ENCODE results near the gene SLC12A7. TPM values are rescaled to one million over a fixed set of nuclear protein-coding genes. Genes with fewer than 3 reads are reported as not detected.

SLC12A7 gene
- total RNA-seq (100 to 1,000 TPM; 168 to 212 TPM), polyA plus RNA-seq (ENCODE audit: insufficient read depth, low read depth, low replicate concordance) (73.2 TPM)
- long read RNA-seq, donor 1, full-length matches to known transcripts, result 2 of 2 reads
- long read RNA-seq, donor 1, partial matches to known transcripts, result 0 of 2 reads
- long read RNA-seq, donor 1, other reads (novel, unspliced or antisense), result 0 of 2 reads
- long read RNA-seq, donor 2, result 0 reads

GRCh38 chr5:1111727-1112289, at the start of gene SLC12A7:
Gene SLC12A7, minus strand, starts transcription at chr5:1112063. Its CDS starts 72 bp downstream, at chr5:1111991.
- intact Hi-C loops (cut with DNase I; ENCODE audit: low total_unique reads), result no loop called here
- Histone ChIP-seq H3K4me1 (peaks cover 36% of the 10 kb centered on the region), H3K27ac (peak within 1 kb of the TSS; percentile 77 to 92)

GRCh38 chr5:1161108-1161832, 49.4 kb upstream of the SLC12A7 start:
- TF ChIP-seq CTCF (IDR thresholded peaks at IDR 0.05), result no peak
- TF ChIP-seq POLR2A (IDR thresholded peaks at IDR 0.05), result no peak
- H3K4me1 ChIP-seq, result peaks cover 30% of the 10 kb centered on the region
- intact Hi-C loops (cut with DNase I; ENCODE audit: low total_unique reads), result loop anchor here (10.0 kb wide), 1 partner anchor 494 kb away; no protein-coding TSS in a partner anchor
- WGBS, 2 donors, result 67 to 68% methylated on average over 17 to 23 of the region's 23 CpGs
- H3K27me3 ChIP-seq, result no peaks in the 10 kb centered on the region
- no peak overlapping the region for H3K27ac ChIP-seq
- no peaks in the 10 kb centered on the region for H3K9me3 ChIP-seq
- DNase-seq, result peak; percentile 57
- H3K4me3 ChIP-seq, result no peak overlapping the region
- no peaks in the 10 kb centered on the region for H3K36me3 ChIP-seq (ENCODE audit: low read depth, missing control alignments)

More at GRCh38 chr5:1111727-1112289, at the start of gene SLC12A7:
- DNase-seq, result peak; percentile 81
- 1 to 5% methylated on average over 7 to 41 of the region's 79 CpGs for WGBS, 2 donors
- H3K36me3 ChIP-seq (ENCODE audit: low read depth, missing control alignments), result no peaks in the 10 kb centered on the region
- H3K9me3 ChIP-seq, result no peaks in the 10 kb centered on the region
- no peaks in the 10 kb centered on the region for H3K27me3 ChIP-seq
- peak within 1 kb of the TSS; percentile 85 to 94 for H3K4me3 ChIP-seq
- TF ChIP-seq POLR2A (IDR thresholded peaks at IDR 0.05), result no peak
- no peak for TF ChIP-seq CTCF (IDR thresholded peaks at IDR 0.05)

GRCh38 chr5:1159774-1160406, 48.0 kb upstream of the SLC12A7 start:
- Histone ChIP-seq H3K4me1 (peaks cover 32% of the 10 kb centered on the region), H3K27me3 (no peaks in the 10 kb centered on the region), H3K4me3 (no peak overlapping the region), H3K9me3 (no peaks in the 10 kb centered on the region), H3K27ac (no peak overlapping the region), H3K36me3 (ENCODE audit: low read depth, missing control alignments) (no peaks in the 10 kb centered on the region)
- intact Hi-C loops (cut with DNase I; ENCODE audit: low total_unique reads), result loop anchor here (10.0 kb wide), 1 partner anchor 495 kb away; no protein-coding TSS in a partner anchor
- no peak for DNase-seq
- 81 to 82% methylated on average over 4 of the region's 4 CpGs for WGBS, 2 donors
- no peak for TF ChIP-seq POLR2A (IDR thresholded peaks at IDR 0.05)

- DNase-seq, result no peak
- no peak overlapping the region for H3K27ac ChIP-seq
- TF ChIP-seq CTCF (IDR thresholded peaks at IDR 0.05) (no peak), POLR2A (IDR thresholded peaks at IDR 0.05) (no peak)
- H3K4me3 ChIP-seq, result no peak overlapping the region
- peaks cover 27% of the 10 kb centered on the region for H3K4me1 ChIP-seq
- no peaks in the 10 kb centered on the region for H3K9me3 ChIP-seq
- H3K27me3 ChIP-seq, result no peaks in the 10 kb centered on the region
- intact Hi-C loops (cut with DNase I; ENCODE audit: low total_unique reads), result no loop called here
- no peaks in the 10 kb centered on the region for H3K36me3 ChIP-seq (ENCODE audit: low read depth, missing control alignments)
- WGBS, 2 donors, result 64 to 79% methylated on average over 11 of the region's 11 CpGs
These were observed 47.4 kb upstream of the SLC12A7 start for GRCh38 chr5:1159341-1159675.

Measured in testis (tissue), 5 donors.